GM12878 (cell line): Measurements from ENCODE around the gene WDR48. TPM values are rescaled to one million over a fixed set of nuclear protein-coding genes. Genes with fewer than 3 reads are reported as not detected.

Experiments
- ATAC-seq: fragments of 200-7000 bp; cut with Tn5 transposase; 3 replicates; pipeline ENCODE4 v1.9.1; 2020; ENCODE audit warnings: mild to moderate bottlenecking, moderate library complexity
- BruUV-seq: library from RNA; stranded (reverse); fragments of 400-500 nt; replicated peaks from 2 replicates; lab custom pipeline; 2021; lab: Mats Ljungman, UMichigan
- CTCF ChIA-PET: fragments of 300-600 bp; sonication (Branson Sonifier 250); formaldehyde crosslinking; extraction: SDS; loops from one replicate; lab custom pipeline; 2021; ENCODE audit warnings: inconsistent platforms; lab: Yijun Ruan, JAX
- POLR2A ChIA-PET: fragments of 350-600 bp; formaldehyde crosslinking; extraction: SDS; loops from one replicate; lab custom pipeline; 2021; ENCODE audit warnings: inconsistent platforms; lab: Charles Lee
- RAD21 ChIA-PET: fragments of 300-600 bp; sonication (Branson Sonifier 250); formaldehyde crosslinking; loops from one replicate; lab custom pipeline; 2023; ENCODE audit warnings: antibody characterized with exemption; ENCODE audit not compliant: unreplicated experiment; lab: Charles Lee
- SMC1A ChIA-PET: fragments of 300-600 bp; sonication (Branson Sonifier 250); formaldehyde crosslinking; loops from one replicate; lab custom pipeline; 2023; ENCODE audit not compliant: unreplicated experiment, uncharacterized antibody; lab: Charles Lee
- DNase-seq: peaks from one replicate; pipeline ENCODE4 v3.0.0-alpha.2; 2011; ENCODE audit warnings: low read depth, low spot score
- FAIRE-seq: peaks from 3 replicates; lab custom pipeline; 2011; peaks lifted over from hg19 to GRCh38; lab: Jason Lieb, UNC
- H2AFZ ChIP-seq: 2 replicates; pipeline ENCODE4 v1.6.0; 2011; ENCODE audit warnings: low read depth, low read length, control low read depth; ENCODE audit not compliant: control insufficient read depth
- H3K27ac ChIP-seq: 2 replicates; pipeline ENCODE4 v1.5.1; 2011; ENCODE audit warnings: control low read depth; ENCODE audit not compliant: control insufficient read depth, insufficient read depth
- H3K27me3 ChIP-seq, 2 experiments: replicated peaks in 1 of 2; 2 replicates each; pipeline versions ENCODE4 v1.6.0 to v1.6.1; 2011; ENCODE audit warnings: low read length in 1 of 2; ENCODE audit not compliant: control insufficient read depth in 2 of 2, insufficient read depth in 2 of 2
- H3K36me3 ChIP-seq, 2 experiments: 2 replicates each; pipeline ENCODE4 v1.5.1; 2011; ENCODE audit warnings: low read length in 1 of 2; ENCODE audit not compliant: control insufficient read depth in 2 of 2, insufficient read depth in 2 of 2
- H3K4me1 ChIP-seq: 2 replicates; pipeline ENCODE4 v1.6.1; 2011; ENCODE audit warnings: mild to moderate bottlenecking, low read length, moderate library complexity, mixed read lengths; ENCODE audit not compliant: control insufficient read depth, insufficient read depth
- H3K4me2 ChIP-seq: 2 replicates; pipeline ENCODE4 v1.6.0; 2011; ENCODE audit warnings: control low read depth; ENCODE audit not compliant: control insufficient read depth, insufficient read depth
- H3K4me3 ChIP-seq: fragments of 200-600 bp; sonication (generic); 2 replicates; pipeline ENCODE4 v1.5.1; 2016
- H3K79me2 ChIP-seq: 2 replicates; pipeline ENCODE4 v1.6.0; 2011; ENCODE audit warnings: low read length; ENCODE audit not compliant: control insufficient read depth, insufficient read depth
- H3K9ac ChIP-seq: 2 replicates; pipeline ENCODE4 v1.8.0; 2011; ENCODE audit warnings: low read length, control low read depth, mixed read lengths; ENCODE audit not compliant: control insufficient read depth, insufficient read depth
- H3K9me3 ChIP-seq: replicated peaks from 3 replicates; pipeline ENCODE4 v1.5.1; 2011; ENCODE audit warnings: mild to moderate bottlenecking, low read length; ENCODE audit not compliant: control insufficient read depth, insufficient read depth
- H4K20me1 ChIP-seq: 2 replicates; pipeline ENCODE4 v1.6.0; 2011; ENCODE audit not compliant: control insufficient read depth, insufficient read depth
- CTCF ChIP-seq, 3 experiments: IDR thresholded peaks in 2 of 3; conservative IDR thresholded peaks in 1 of 3; 2 replicates each; pipeline ENCODE4 v1.5.1; 2011; ENCODE audit warnings: low read depth in 3 of 3, low read length in 3 of 3, mild to moderate bottlenecking in 3 of 3, control low read depth in 2 of 3, moderate library complexity in 2 of 3, inconsistent platforms in 1 of 3, mixed read lengths in 1 of 3; ENCODE audit not compliant: control insufficient read depth in 2 of 3, insufficient read depth in 1 of 3; ENCODE audit errors: extremely low read depth in 1 of 3
- MYC ChIP-seq: IDR thresholded peaks from 2 replicates; pipeline ENCODE4 v1.6.1; 2011; ENCODE audit warnings: mild to moderate bottlenecking, low read length, moderate library complexity, inconsistent platforms; ENCODE audit not compliant: insufficient read depth, insufficient replicate concordance, insufficient read length, severe bottlenecking
- NBN ChIP-seq: fragments of 450-650 bp; IDR thresholded peaks from 2 replicates; pipeline ENCODE4 v1.6.1; 2016
- NR2F1 ChIP-seq: fragments of 450-650 bp; conservative IDR thresholded peaks from 2 replicates; pipeline ENCODE4 v1.6.1; 2017; ENCODE audit warnings: mild to moderate bottlenecking
- RAD21 ChIP-seq: IDR thresholded peaks from 2 replicates; pipeline ENCODE4 v1.6.1; 2011; ENCODE audit warnings: mild to moderate bottlenecking, low read depth, low read length, moderate library complexity; ENCODE audit not compliant: insufficient read depth
- SMARCA5 ChIP-seq: fragments of 450-650 bp; IDR thresholded peaks from 2 replicates; pipeline ENCODE4 v1.6.1; 2017; ENCODE audit warnings: mild to moderate bottlenecking
- SMC3 ChIP-seq: IDR thresholded peaks from 2 replicates; pipeline ENCODE4 v1.6.1; 2011; ENCODE audit warnings: low read length, improper control_type of control experiment, borderline replicate concordance
- YY1 ChIP-seq: IDR thresholded peaks from 2 replicates; pipeline ENCODE4 v1.6.1; 2011; ENCODE audit warnings: low read depth, mild to moderate bottlenecking, low read length
- ZBTB40 ChIP-seq: fragments of 450-650 bp; IDR thresholded peaks from 2 replicates; pipeline ENCODE4 v1.6.1; 2016; ENCODE audit warnings: mild to moderate bottlenecking, moderate library complexity, borderline replicate concordance
- WGBS: methylation state at CpG from one replicate; pipeline ENCODE4 v1.1.6; 2016; ENCODE audit warnings: low lambda C conversion rate; ENCODE audit not compliant: insufficient replicate concordance, insufficient coverage; ENCODE audit errors: missing lambda C conversion rate; 5-methylcytosine and 5-hydroxymethylcytosine counted together
- in situ Hi-C: fragments of 300-500 bp; cut with MboI; formaldehyde crosslinking; loops from 9 replicates; pipeline ENCODE4 v1.14.3; 2018; ENCODE audit warnings: mixed read lengths
- intact Hi-C: fragments of 100-400 bp; cut with micrococcal nuclease; formaldehyde crosslinking; loops from one replicate; pipeline ENCODE4 v1.14.2; 2022; ENCODE audit not compliant: unreplicated experiment
- polyA plus RNA-seq, 11 experiments: library from polyadenylated mRNA; depleted of rRNA in 4 of 11; unstranded in 6 of 11; stranded (reverse) in 5 of 11; fragments of >200 nt; fragmentation: Nextera tagmentation in 4 of 11; fragmentation: Illumina TruSeq in 1 of 11; extraction: Ambion mirVana in 4 of 11; extraction: Trizol in 1 of 11; gene quantifications; 1 replicate in 1 of 11; 2 replicates in 10 of 11; pipeline versions ENCODE4 v1.2.1 to v1.2.3, GENCODE V29; 2011 to 2016; ENCODE audit warnings: inconsistent platforms in 2 of 11, missing spikeins in 2 of 11, low read depth in 1 of 11
- total RNA-seq, 4 experiments: library from RNA; depleted of rRNA in 3 of 4; stranded (reverse); fragments of >200 nt in 3 of 4; fragmentation: Illumina TruSeq in 1 of 4; extraction: Trizol in 1 of 4; gene quantifications; 2 replicates each; pipeline versions ENCODE4 v1.2.1 to v1.2.3, GENCODE V29; 2013 to 2021

Gene WDR48
- total and polyA plus RNA-seq, 10 of the 15 experiments (the other 5 are each of a cell fraction or from before 2014, with no cell fraction given), result 16.8 to 43.8 (median 29.0) TPM

- H3K4me2 ChIP-seq, result no peak overlapping the region
- H3K36me3 ChIP-seq, result peaks cover 7 to 32% of the 10 kb centered on the region in 2 experiments; a peak in 3 of 4 replicates
- ChIA-PET POLR2A (no interaction called here), SMC1A (interaction anchor here (0.9 to 1.7 kb wide), 3 partner anchors 47 to 188 kb away, joined by 3 to 15 read pairs (median 3); no protein-coding TSS in a partner anchor), RAD21 (interaction anchor here (0.6 to 3.4 kb wide), 6 partner anchors 46 to 308 kb away, joined by 3 to 25 read pairs (median 3); no protein-coding TSS in a partner anchor), CTCF (interaction anchor here (0.5 to 3.4 kb wide), 9 partner anchors 25 to 194 kb away, joined by 3 to 33 read pairs (median 3); no protein-coding TSS in a partner anchor)
- H3K4me1 ChIP-seq, result peaks cover 5% of the 10 kb centered on the region
- H3K4me3 ChIP-seq, result no peak overlapping the region
- no peak for DNase-seq
- no peak overlapping the region for H2AFZ ChIP-seq
- H3K27ac ChIP-seq, result no peak overlapping the region
- no peak for FAIRE-seq
- no peak overlapping the region for H3K9ac ChIP-seq
- intact Hi-C loops (loop anchor here (1.0 to 2.0 kb wide), 3 partner anchors 80 to 278 kb away; no protein-coding TSS in a partner anchor), in situ Hi-C loops (loop anchor here (5.0 kb wide), 1 partner anchor 181 kb away; the partner anchor contains the start of gene CX3CR1)
- no peaks in the 10 kb centered on the region for H3K27me3 ChIP-seq
- H4K20me1 ChIP-seq, result no peaks in the 10 kb centered on the region; the same call in 1 of the 2 replicates
- peak; percentile 89 for ATAC-seq
- no TSS peak for BruUV-seq
- TF ChIP-seq RAD21 (peak; percentile 85), SMC3 (peak; percentile 75), NBN (0 out of 2 replicates have a peak, but pooled peaks have one; percentile 61), NR2F1 (peak; percentile 93), YY1 (peak; percentile 53; the same call in 1 of the 2 replicates), ZBTB40 (no peak), MYC (no peak), SMARCA5 (0 out of 2 replicates have a peak, but pooled peaks have one; percentile 57), CTCF (IDR thresholded peaks at IDR 0.05 in 2 of 3, conservative IDR thresholded peaks at IDR 0.05 in 1 of 3; ENCODE audit: control insufficient read depth in 2 of 3, extremely low read depth in 1 of 3, insufficient read depth in 1 of 3, low read depth in 3 of 3, low read length in 3 of 3) (peak; percentile 72 to 84 (median 83))
- peaks cover 2% of the 10 kb centered on the region for H3K79me2 ChIP-seq
- no peaks in the 10 kb centered on the region for H3K9me3 ChIP-seq
- 78% methylated on average over 5 of the region's 5 CpGs for WGBS
Observed at GRCh38 chr3:39101022-39101689, 49.3 kb downstream of the WDR48 start.
